HG03439 (cell line): ENCODE data around the gene SDHD.

Experiments
- ATAC-seq: cut with Tn5 transposase; IDR thresholded peaks from one replicate; pipeline ENCODE4 v1.9.1; 2021; ENCODE audit warnings: mild to moderate bottlenecking, moderate library complexity; ENCODE audit not compliant: unreplicated experiment

Gene SDHD

GRCh38 chr11:112097734-112098528, 11.3 kb downstream of the SDHD start:
- no peak for ATAC-seq

GRCh38 chr11:112100462-112100861, 13.8 kb downstream of the SDHD start:
- no peak for ATAC-seq

DNA sequence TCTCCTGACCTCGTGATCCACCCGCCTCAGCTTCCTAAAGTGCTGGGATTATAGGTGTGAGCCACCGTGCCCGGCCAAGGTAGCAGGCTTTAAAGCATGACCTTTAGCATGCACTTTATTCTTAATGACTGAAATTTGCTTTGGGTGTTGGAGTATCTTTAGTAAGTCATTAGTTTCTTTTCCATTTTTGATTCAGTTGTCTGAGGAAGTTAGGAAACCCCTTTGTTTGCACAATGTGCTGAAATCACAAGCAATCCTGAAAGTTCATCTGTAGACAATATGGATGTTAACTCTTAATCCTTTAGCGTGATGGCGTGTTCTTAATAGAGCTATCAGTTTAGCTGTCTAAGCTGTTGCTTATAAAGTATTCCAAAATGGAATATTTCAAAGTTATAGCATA, 16.8 kb downstream of the SDHD start:
- no peak for ATAC-seq

DNA sequence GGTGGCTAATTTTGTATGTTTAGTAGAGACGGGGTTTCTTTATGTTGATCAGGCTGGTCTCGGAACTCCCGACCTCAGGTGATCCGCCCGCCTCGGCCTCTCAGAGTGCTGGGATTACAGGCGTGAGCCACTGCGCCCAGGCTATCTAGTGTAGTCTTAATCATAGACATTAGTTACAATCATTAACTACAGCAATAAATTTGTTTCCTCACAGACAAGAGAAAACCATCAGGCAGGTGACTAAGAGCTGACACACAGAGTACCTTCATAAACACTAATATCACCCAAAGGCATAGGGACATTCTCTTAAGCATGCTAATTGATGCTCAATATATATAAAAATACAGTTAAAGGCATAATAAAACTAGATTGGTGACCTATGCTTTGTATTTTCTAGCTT, 19.4 kb downstream of the SDHD start:
- no peak for ATAC-seq

- peak; percentile 54 for ATAC-seq
Observed at GRCh38 chr11:112113539-112114457, 27.1 kb downstream of the SDHD start.

- ATAC-seq: no peak
Observed at GRCh38 chr11:112114460-112114859, 27.8 kb downstream of the SDHD start.

- no peak for ATAC-seq
Observed at GRCh38 chr11:112115386-112115785, 28.7 kb downstream of the SDHD start.

GRCh38 chr11:112118176-112118575, 31.5 kb downstream of the SDHD start:
- ATAC-seq: no peak

DNA sequence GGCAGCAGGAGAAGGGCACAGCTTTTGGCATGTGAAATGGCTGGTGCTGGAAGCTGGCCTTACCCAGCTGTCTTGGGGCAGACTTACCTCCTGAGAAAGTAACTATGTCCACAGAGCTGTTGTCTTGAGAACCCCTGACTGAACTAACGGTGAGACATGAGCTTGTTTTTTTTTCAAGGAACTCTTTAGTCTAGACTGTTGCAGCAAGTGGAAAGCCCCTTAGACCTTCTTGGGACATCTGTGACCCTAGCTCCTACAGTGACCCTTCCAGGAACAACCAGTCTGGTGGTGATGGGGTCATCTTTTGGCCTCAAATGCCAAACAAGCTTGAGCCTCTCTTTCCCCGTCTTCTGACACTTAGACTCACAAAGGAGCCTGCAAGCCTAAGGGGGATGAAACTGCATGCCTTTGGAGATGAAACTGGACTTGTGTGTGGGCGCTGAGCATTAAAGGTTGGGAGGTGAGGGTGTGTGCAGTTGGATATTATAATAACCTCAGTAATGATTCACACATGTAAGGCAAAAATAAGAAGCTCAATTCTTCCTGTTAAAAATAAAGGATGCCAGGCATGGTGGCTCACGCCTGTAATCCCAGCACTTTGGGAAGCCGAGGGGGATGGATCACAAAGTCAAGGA, 35.4 kb downstream of the SDHD start:
- no peak for ATAC-seq

DNA sequence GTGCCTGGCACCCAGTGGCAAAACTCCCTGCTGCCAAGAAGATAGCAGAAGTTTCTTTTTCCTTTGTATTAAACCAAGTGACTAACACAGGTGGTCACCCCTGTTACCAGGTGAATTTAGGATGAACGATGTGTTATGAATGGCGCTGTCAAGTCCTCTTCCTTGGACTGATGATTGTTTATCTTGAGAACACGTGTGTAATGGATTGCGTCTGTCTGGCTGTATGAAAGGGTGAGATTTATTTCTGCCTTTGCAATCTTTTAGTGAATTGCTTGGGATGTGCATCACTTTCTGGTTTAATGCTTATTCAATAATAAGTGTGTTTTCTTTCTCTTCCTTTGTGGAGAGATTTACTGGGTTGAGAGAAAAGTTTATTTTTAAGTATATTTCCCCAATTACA, 36.5 kb downstream of the SDHD start:
- no peak for ATAC-seq

DNA sequence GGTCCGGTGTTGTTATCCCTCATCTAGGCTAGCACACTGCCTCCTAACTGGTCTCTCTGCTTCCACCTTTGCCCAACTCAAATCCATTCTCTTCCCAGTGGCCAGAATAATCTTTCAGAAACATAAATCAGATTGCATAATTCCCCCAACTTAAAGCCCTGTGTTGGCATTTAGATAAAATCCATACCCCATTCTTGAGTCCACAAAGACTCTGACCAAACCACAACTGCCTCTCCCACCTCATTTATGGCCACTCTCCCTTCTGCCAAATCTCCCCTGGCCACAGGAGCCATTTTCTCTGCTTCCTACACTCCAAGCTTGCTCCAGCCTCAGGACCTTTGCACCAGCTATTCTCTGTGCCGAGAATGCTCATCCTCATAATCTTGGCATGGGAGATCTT, 40.4 kb downstream of the SDHD start:
- ATAC-seq: no peak

DNA sequence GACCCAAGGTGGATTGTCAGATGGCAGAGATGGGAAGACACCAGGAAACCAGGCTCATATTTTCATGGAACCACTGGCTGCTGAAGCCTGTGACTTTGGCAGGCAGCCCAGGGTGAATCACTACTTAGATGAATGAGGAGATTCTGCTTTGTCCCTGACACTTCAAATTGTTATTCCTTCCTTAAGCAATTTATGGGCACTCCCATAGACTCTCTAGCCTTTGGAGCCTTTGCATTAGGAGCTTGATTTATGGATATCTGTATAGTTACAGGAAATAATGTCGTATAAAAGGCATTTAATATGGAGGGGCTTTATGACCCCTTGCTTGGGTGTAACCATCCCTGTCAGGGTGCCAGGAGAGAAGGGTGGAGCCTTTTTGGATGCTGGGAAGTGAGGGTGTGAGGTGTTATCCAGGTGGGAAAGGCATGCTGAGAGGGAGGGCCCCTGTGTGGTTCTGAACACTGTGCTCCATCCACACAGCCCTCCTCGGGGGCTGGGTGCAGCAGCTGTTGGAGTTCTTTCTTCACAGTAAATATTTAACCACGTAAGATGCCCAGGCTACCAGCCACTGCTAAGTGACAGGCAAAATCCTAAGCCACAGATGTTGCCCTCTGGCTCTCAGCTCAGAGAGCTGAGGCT, 41.9 kb downstream of the SDHD start:
- no peak for ATAC-seq

DNA sequence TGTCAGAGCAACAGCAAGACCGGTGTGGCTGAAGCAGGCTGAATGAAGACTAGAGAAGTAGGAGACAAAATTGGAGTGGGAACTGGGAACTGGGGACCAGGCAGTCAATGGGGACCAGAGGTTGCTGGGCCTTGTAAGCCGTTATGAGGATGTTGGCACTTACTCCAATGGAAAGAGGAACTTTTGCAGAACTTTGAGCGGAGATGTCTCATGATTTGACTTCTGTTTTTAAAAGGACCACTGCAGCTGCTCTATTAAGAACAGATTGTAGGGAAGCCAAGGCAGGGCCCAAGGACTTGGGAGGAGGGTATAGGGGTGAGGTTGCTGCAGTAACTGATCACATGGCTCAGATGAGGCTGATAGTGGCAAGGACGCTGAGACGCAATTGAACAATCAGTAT, 43.0 kb downstream of the SDHD start:
- no peak for ATAC-seq

GRCh38 chr11:112132737-112133136, 46.1 kb downstream of the SDHD start:
- no peak for ATAC-seq

DNA sequence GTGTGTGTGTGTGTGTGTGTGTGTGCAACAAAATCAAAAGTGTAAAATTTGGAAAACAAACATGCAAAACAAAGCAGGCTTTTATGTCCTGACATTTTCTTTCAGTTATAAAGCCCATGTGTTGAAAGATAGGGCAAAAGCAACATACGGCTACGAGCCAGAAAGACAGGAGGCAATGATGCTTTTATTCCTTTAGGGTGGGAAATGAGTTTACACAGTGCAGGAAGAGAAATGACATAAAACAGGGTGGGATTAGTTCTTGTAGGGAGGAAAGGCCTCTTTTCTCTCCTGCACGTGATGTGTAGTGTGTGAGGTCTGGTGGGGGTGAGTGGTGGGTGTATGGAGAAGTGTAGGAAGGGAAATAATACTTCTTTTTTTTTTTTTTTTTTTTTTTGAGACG, 47.8 kb downstream of the SDHD start:
- ATAC-seq: no peak

- no peak for ATAC-seq
Observed at GRCh38 chr11:112143597-112143996, 56.9 kb downstream of the SDHD start.
